Activated B cell treated with CpG ODN at 0.5 μM for 24 hours (primary cell): ENCODE measurements around the gene CNTFR. TPM values are rescaled to one million over a fixed set of nuclear protein-coding genes. Genes with fewer than 3 reads are reported as not detected.

Experiments
- ATAC-seq: fragments of 200-7000 bp; cut with Tn5 transposase; one replicate; pipeline ENCODE4 v1.10.0; 2021; ENCODE audit warnings: low read depth, mild to moderate bottlenecking, moderate library complexity
- CTCF ChIA-PET: fragments of 350-600 bp; sonication (Branson Sonifier 250); formaldehyde crosslinking; loops from one replicate; lab custom pipeline; 2021; ENCODE audit warnings: antibody characterized with exemption; lab: Charles Lee
- POLR2A ChIA-PET: fragments of 350-600 bp; sonication (Branson Sonifier 250); formaldehyde crosslinking; loops from one replicate; lab custom pipeline; 2021; ENCODE audit warnings: antibody characterized with exemption; lab: Charles Lee
- DNase-seq: peaks from one replicate; pipeline ENCODE4 v3.0.0; 2022
- H3K27ac Mint-ChIP-seq: one replicate; pipeline ENCODE4 v1.8.0; 2020; ENCODE audit warnings: mixed read lengths
- H3K27me3 Mint-ChIP-seq: one replicate; pipeline ENCODE4 v1.8.0; 2021; ENCODE audit warnings: mixed read lengths
- H3K36me3 Mint-ChIP-seq: one replicate; pipeline ENCODE4 v1.8.0; 2021; ENCODE audit warnings: low read depth, mixed read lengths
- H3K4me1 Mint-ChIP-seq: one replicate; pipeline ENCODE4 v1.8.0; 2021; ENCODE audit warnings: mixed read lengths
- H3K4me3 Mint-ChIP-seq: one replicate; pipeline ENCODE4 v1.8.0; 2020; ENCODE audit warnings: mild to moderate bottlenecking, mixed read lengths
- H3K9me3 Mint-ChIP-seq: one replicate; pipeline ENCODE4 v1.8.0; 2020; ENCODE audit warnings: mixed read lengths
- CTCF ChIP-seq: fragments of 200-600 bp; IDR thresholded peaks from one replicate; pipeline ENCODE4 v1.8.0; 2022; ENCODE audit warnings: antibody characterized with exemption, mild to moderate bottlenecking
- intact Hi-C: fragments of 100-400 bp; cut with micrococcal nuclease; formaldehyde crosslinking; loops from one replicate; pipeline ENCODE4 v1.15.1; 2024
- total RNA-seq: library from RNA; stranded (reverse); gene quantifications from 2 replicates; pipeline ENCODE4 v1.2.3, GENCODE V29; 2022

The CNTFR gene
- total RNA-seq, 1 donor from 2014 or later: not detected

GRCh38 chr9:34611251-34611810, 21.8 kb upstream of the CNTFR start:
- Mint-ChIP-seq H3K4me3 (peak overlapping the region; percentile 86), H3K27me3 (no peaks in the 10 kb centered on the region), H3K4me1 (peaks cover 19% of the 10 kb centered on the region), H3K36me3 (peaks cover 24% of the 10 kb centered on the region), H3K27ac (peak overlapping the region; percentile 90), H3K9me3 (no peaks in the 10 kb centered on the region)
- TF ChIP-seq CTCF: no peak
- DNase-seq (no peak), ATAC-seq (peak; percentile 3)
- POLR2A ChIA-PET: interaction anchor here (0.5 to 6.8 kb wide), 3 partner anchors 9 to 1321 kb away, joined by 5 to 44 read pairs (median 21); partner anchors contain the start of genes DCTN3, NFX1 and SIGMAR1
- intact Hi-C loops: loop anchor here (5.0 to 10.0 kb wide), 6 partner anchors 36 to 1203 kb away; partner anchors contain the start of genes DNAJB5, GALT, HINT2 and NOL6
- CTCF ChIA-PET: interaction anchor here (0.9 to 5.3 kb wide), 2 partner anchors 9 to 24 kb away, joined by 4 to 62 read pairs; partner anchors contain the start of genes DCTN3 and SIGMAR1

GRCh38 chr9:34610434-34611206, 21.1 kb upstream of the CNTFR start:
- Mint-ChIP-seq H3K36me3 (peaks cover 17% of the 10 kb centered on the region), H3K27me3 (no peaks in the 10 kb centered on the region), H3K4me3 (no peak overlapping the region), H3K4me1 (peaks cover 19% of the 10 kb centered on the region), H3K27ac (no peak overlapping the region), H3K9me3 (no peaks in the 10 kb centered on the region)
- intact Hi-C loops: loop anchor here (5.0 to 10.0 kb wide), 6 partner anchors 37 to 1204 kb away; partner anchors contain the start of genes DNAJB5, GALT, HINT2 and NOL6
- ATAC-seq (no peak), DNase-seq (no peak)
- no peak for TF ChIP-seq CTCF
- CTCF ChIA-PET: interaction anchor here (0.9 to 5.3 kb wide), 2 partner anchors 10 to 25 kb away, joined by 4 to 62 read pairs; partner anchors contain the start of genes DCTN3 and SIGMAR1
- POLR2A ChIA-PET: interaction anchor here (0.5 to 6.8 kb wide), 3 partner anchors 10 to 1321 kb away, joined by 5 to 44 read pairs (median 21); partner anchors contain the start of genes DCTN3, NFX1 and SIGMAR1

GRCh38 chr9:34607331-34607730, 17.8 kb upstream of the CNTFR start:
- H3K9me3 Mint-ChIP-seq: no peaks in the 10 kb centered on the region
- ATAC-seq (no peak), DNase-seq (no peak)
- ChIA-PET POLR2A (no interaction called here), CTCF (interaction anchor here (1.0 to 1.2 kb wide), 2 partner anchors 23 to 275 kb away, joined by 3 read pairs; no protein-coding TSS in a partner anchor)
- intact Hi-C loops: no loop called here
- no peak for TF ChIP-seq CTCF
- H3K36me3 Mint-ChIP-seq: peaks cover 3% of the 10 kb centered on the region
- H3K27me3 Mint-ChIP-seq: peaks cover 3% of the 10 kb centered on the region
- peaks cover 14% of the 10 kb centered on the region for H3K4me1 Mint-ChIP-seq
- H3K4me3 Mint-ChIP-seq: no peak overlapping the region
- H3K27ac Mint-ChIP-seq: no peak overlapping the region

GRCh38 chr9:34606905-34607304, 17.4 kb upstream of the CNTFR start:
- no peak for TF ChIP-seq CTCF
- CTCF ChIA-PET: interaction anchor here (1.0 to 1.2 kb wide), 2 partner anchors 23 to 275 kb away, joined by 3 read pairs; no protein-coding TSS in a partner anchor
- no peaks in the 10 kb centered on the region for H3K9me3 Mint-ChIP-seq
- peaks cover 3% of the 10 kb centered on the region for H3K27me3 Mint-ChIP-seq
- no peak overlapping the region for H3K27ac Mint-ChIP-seq
- POLR2A ChIA-PET: no interaction called here
- intact Hi-C loops: no loop called here
- no peak overlapping the region for H3K4me3 Mint-ChIP-seq
- H3K4me1 Mint-ChIP-seq: peaks cover 11% of the 10 kb centered on the region
- DNase-seq (no peak), ATAC-seq (no peak)
- H3K36me3 Mint-ChIP-seq: peaks cover 3% of the 10 kb centered on the region

GRCh38 chr9:34606190-34606589, 16.7 kb upstream of the CNTFR start:
- H3K27ac Mint-ChIP-seq: no peak overlapping the region
- H3K36me3 Mint-ChIP-seq: no peaks in the 10 kb centered on the region
- intact Hi-C loops: no loop called here

More at GRCh38 chr9:34606190-34606589, 16.7 kb upstream of the CNTFR start:
- no peak for DNase-seq
- TF ChIP-seq CTCF: no peak
- ChIA-PET POLR2A (no interaction called here), CTCF (interaction anchor here (2.0 to 3.0 kb wide), 2 partner anchors 14 to 58 kb away, joined by 10 to 12 read pairs; no protein-coding TSS in a partner anchor)
- ATAC-seq: no peak
- H3K27me3 Mint-ChIP-seq: peaks cover 3% of the 10 kb centered on the region
- peaks cover 6% of the 10 kb centered on the region for H3K4me1 Mint-ChIP-seq
- H3K9me3 Mint-ChIP-seq: no peaks in the 10 kb centered on the region
- no peak overlapping the region for H3K4me3 Mint-ChIP-seq
